GM23338 (cell line): ENCODE data around the gene FN3K. TPM values are rescaled to one million over a fixed set of nuclear protein-coding genes. Genes with fewer than 3 reads are reported as not detected.

Source experiments
- ATAC-seq: fragments of 200-7000 bp; cut with Tn5 transposase; 3 replicates; pipeline ENCODE4 v1.9.1; 2020
- DNase-seq: peaks from one replicate; pipeline ENCODE4 v3.0.0-alpha.2; 2015; ENCODE audit warnings: low spot score
- H2AFZ ChIP-seq: fragments of 200-600 bp; sonication (generic); 2 replicates; pipeline ENCODE4 v1.8.0; 2016; ENCODE audit warnings: antibody characterized with exemption, mild to moderate bottlenecking, moderate library complexity
- H3F3A ChIP-seq: fragments of 200-600 bp; sonication (generic); replicated peaks from 2 replicates; pipeline ENCODE4 v1.8.0; 2017; ENCODE audit warnings: antibody characterized with exemption, mixed run types, low read depth
- H3K27ac ChIP-seq: fragments of 200-600 bp; sonication (generic); 2 replicates; pipeline ENCODE4 v1.6.1; 2016; ENCODE audit warnings: low read depth
- H3K27me3 ChIP-seq: fragments of 200-600 bp; sonication (generic); 2 replicates; pipeline ENCODE4 v1.8.0; 2016; ENCODE audit warnings: mild to moderate bottlenecking, mixed run types, moderate library complexity; ENCODE audit not compliant: insufficient read depth
- H3K36me3 ChIP-seq: fragments of 200-600 bp; sonication (generic); 2 replicates; pipeline ENCODE4 v1.8.0; 2016; ENCODE audit warnings: mild to moderate bottlenecking; ENCODE audit not compliant: insufficient read depth
- H3K4me1 ChIP-seq: fragments of 200-600 bp; sonication (generic); 2 replicates; pipeline ENCODE4 v1.8.0; 2016; ENCODE audit warnings: mild to moderate bottlenecking, moderate library complexity; ENCODE audit not compliant: insufficient read depth
- H3K4me2 ChIP-seq: fragments of 200-600 bp; sonication (generic); 2 replicates; pipeline ENCODE4 v1.7.1; 2017; ENCODE audit warnings: mixed run types
- H3K4me3 ChIP-seq: fragments of 200-600 bp; sonication (generic); 2 replicates; pipeline ENCODE4 v1.6.1; 2016; ENCODE audit warnings: mixed run types
- H3K79me2 ChIP-seq: fragments of 200-600 bp; sonication (generic); replicated peaks from 2 replicates; pipeline ENCODE4 v1.8.0; 2017; ENCODE audit warnings: mild to moderate bottlenecking; ENCODE audit not compliant: insufficient read depth
- H3K9me2 ChIP-seq: fragments of 200-600 bp; sonication (generic); 2 replicates; pipeline ENCODE4 v1.8.0; 2017; ENCODE audit not compliant: insufficient read depth
- H4K20me1 ChIP-seq: fragments of 200-600 bp; sonication (generic); replicated peaks from 2 replicates; pipeline ENCODE4 v1.8.0; 2017; ENCODE audit warnings: mild to moderate bottlenecking; ENCODE audit not compliant: insufficient read depth
- H3K27ac Mint-ChIP-seq: 2 replicates; pipeline ENCODE4 v1.8.0; 2020; ENCODE audit warnings: inconsistent platforms, mild to moderate bottlenecking, moderate library complexity, mixed read lengths
- H3K27me3 Mint-ChIP-seq: 3 replicates; pipeline ENCODE4 v1.8.0; 2022; ENCODE audit warnings: low read depth, mild to moderate bottlenecking, moderate library complexity, mixed read lengths, inconsistent platforms; ENCODE audit not compliant: insufficient read depth, poor library complexity
- H3K36me3 Mint-ChIP-seq: 3 replicates; pipeline ENCODE4 v1.8.0; 2021; ENCODE audit warnings: low read depth, mild to moderate bottlenecking, inconsistent platforms, moderate library complexity, mixed read lengths
- H3K4me1 Mint-ChIP-seq: 3 replicates; pipeline ENCODE4 v1.8.0; 2020; ENCODE audit warnings: mild to moderate bottlenecking, inconsistent platforms, mixed read lengths
- H3K4me3 Mint-ChIP-seq: 3 replicates; pipeline ENCODE4 v1.8.0; 2021; ENCODE audit warnings: moderate library complexity, mild to moderate bottlenecking, inconsistent platforms, mixed read lengths
- H3K9me3 Mint-ChIP-seq: 3 replicates; pipeline ENCODE4 v1.8.0; 2020; ENCODE audit warnings: moderate library complexity, mild to moderate bottlenecking, inconsistent platforms, mixed read lengths
- CREB1 ChIP-seq: fragments of 250-450 bp; sonication (Bioruptor Pico); IDR thresholded peaks from 2 replicates; pipeline ENCODE4 v1.5.0; 2020; ENCODE audit warnings: low read depth, mild to moderate bottlenecking, moderate library complexity
- CTCF ChIP-seq, 2 experiments: fragments of 200-600 bp in 1 of 2; sonication (generic) in 1 of 2; conservative IDR thresholded peaks; 2 replicates each; pipeline versions ENCODE4 v1.5.1 to v1.6.1; 2016 to 2017; ENCODE audit warnings: antibody characterized with exemption in 2 of 2, low read depth in 2 of 2, mild to moderate bottlenecking in 2 of 2, moderate library complexity in 1 of 2
- ETS1 ChIP-seq: IDR thresholded peaks from 2 replicates; pipeline ENCODE4 v1.6.1; 2016; ENCODE audit warnings: antibody characterized with exemption
- EZH2 ChIP-seq: fragments of 200-600 bp; sonication (generic); IDR thresholded peaks from one replicate; pipeline ENCODE4 v1.8.0; 2017; ENCODE audit warnings: antibody characterized with exemption, mild to moderate bottlenecking, low read depth; ENCODE audit not compliant: unreplicated experiment
- EZH2phosphoT487 ChIP-seq: fragments of 200-600 bp; sonication (generic); IDR thresholded peaks from one replicate; pipeline ENCODE4 v1.8.1; 2018; ENCODE audit warnings: antibody characterized with exemption; ENCODE audit not compliant: unreplicated experiment
- JUNB ChIP-seq: IDR thresholded peaks from one replicate; pipeline ENCODE4 v1.6.1; 2016; ENCODE audit warnings: antibody characterized with exemption; ENCODE audit not compliant: unreplicated experiment
- NANOG ChIP-seq: IDR thresholded peaks from 2 replicates; pipeline ENCODE4 v1.6.1; 2016; ENCODE audit warnings: antibody characterized with exemption, borderline replicate concordance
- POLR2AphosphoS5 ChIP-seq: IDR thresholded peaks from 2 replicates; pipeline ENCODE4 v1.6.1; 2016; ENCODE audit warnings: antibody characterized with exemption, low read depth
- REST ChIP-seq: IDR thresholded peaks from one replicate; pipeline ENCODE4 v1.6.1; 2018; ENCODE audit warnings: antibody characterized with exemption; ENCODE audit not compliant: unreplicated experiment
- STAT1 ChIP-seq: IDR thresholded peaks from one replicate; pipeline ENCODE4 v1.6.1; 2016; ENCODE audit warnings: antibody characterized with exemption; ENCODE audit not compliant: unreplicated experiment
- ZNF114 ChIP-seq: fragments of 250-450 bp; sonication (Bioruptor Pico); IDR thresholded peaks from 2 replicates; pipeline ENCODE4 v1.5.0; 2020; ENCODE audit warnings: mild to moderate bottlenecking, moderate library complexity
- ZNF331 ChIP-seq: fragments of 250-450 bp; sonication (Bioruptor Pico); IDR thresholded peaks from 2 replicates; pipeline ENCODE4 v1.5.0; 2020; ENCODE audit warnings: low read depth, mild to moderate bottlenecking, moderate library complexity
- ZNF462 ChIP-seq: fragments of 250-450 bp; sonication (Bioruptor Pico); IDR thresholded peaks from 2 replicates; pipeline ENCODE4 v1.5.0; 2020; ENCODE audit warnings: mild to moderate bottlenecking, moderate library complexity
- polyA plus RNA-seq: library from polyadenylated mRNA; unstranded; fragments of >200 nt; fragmentation: Nextera tagmentation; extraction: Ambion mirVana; gene quantifications from 2 replicates; pipeline ENCODE4 v1.2.1, GENCODE V29; 2016
- total RNA-seq: library from RNA; depleted of rRNA; stranded (reverse); fragments of >200 nt; shearing (Covaris generic); gene quantifications from 2 replicates; pipeline ENCODE4 v1.2.3, GENCODE V29; 2014

FN3K gene
- total and polyA plus RNA-seq, 2 experiments from 2014 or later = 5.3 to 12.9 TPM

- Histone ChIP-seq H2AFZ (no peak overlapping the region), H3K36me3 (no peaks in the 10 kb centered on the region), H3K4me1 (peaks cover 4% of the 10 kb centered on the region; the same call in 1 of the 2 replicates), H3K27me3 (0 out of 2 replicates have a peak, but pooled peaks cover 4% of the 10 kb centered on the region), H3K4me3 (no peak overlapping the region), H3K4me2 (no peak overlapping the region), H3K27ac (no peak overlapping the region), H3K79me2 (peaks cover 4% of the 10 kb centered on the region; the same call in 1 of the 2 replicates), H4K20me1 (no peaks in the 10 kb centered on the region), H3F3A (no peaks in the 10 kb centered on the region), H3K9me2 (no peaks in the 10 kb centered on the region)
- H3K27me3 Mint-ChIP-seq = peaks cover 1% of the 10 kb centered on the region
- DNase-seq (no peak), ATAC-seq (no peak)
- no peak for TF ChIP-seq POLR2AphosphoS5
- no peak for TF ChIP-seq CREB1 (CRISPR knock-in tag)
- TF ChIP-seq ETS1 = no peak
- no peak for TF ChIP-seq REST
- no peak for TF ChIP-seq EZH2phosphoT487
- no peak for TF ChIP-seq NANOG
- no peak for TF ChIP-seq ZNF462 (CRISPR knock-in tag)
- no peak for TF ChIP-seq JUNB
- no peak for TF ChIP-seq ZNF114
- TF ChIP-seq STAT1 = no peak
- no peak for TF ChIP-seq EZH2
- TF ChIP-seq ZNF331 = no peak
- no peak for TF ChIP-seq CTCF (conservative IDR thresholded peaks at IDR 0.05; ENCODE audit: low read depth in 2 of 2)
- peaks cover 9% of the 10 kb centered on the region for H3K4me1 Mint-ChIP-seq
- H3K36me3 Mint-ChIP-seq = peaks cover 24% of the 10 kb centered on the region
- no peaks in the 10 kb centered on the region; the same call in 2 of the 3 replicates for H3K9me3 Mint-ChIP-seq
- H3K4me3 Mint-ChIP-seq = no peak overlapping the region
- no peak overlapping the region for H3K27ac Mint-ChIP-seq
These were observed 15.2 kb upstream of the FN3K start for GRCh38 chr17:82720204-82720603.
